Heart left ventricle (tissue), 13 donors: Measurements from ENCODE around the gene RNF208.

Source experiments
- CTCF ChIP-seq, 12 donors: fragments of 200-600 bp; sonication (generic) in 4 of 12; IDR thresholded peaks; one replicate each; pipeline versions ENCODE4 v1.5.0 to v1.8.0; 2018 to 2022; ENCODE audit warnings: antibody characterized with exemption in 12 of 12, mild to moderate bottlenecking in 5 of 12
- POLR2A ChIP-seq, 2 donors: fragments of 450-650 bp; IDR thresholded peaks; one replicate each; pipeline ENCODE4 v1.6.1; 2017; ENCODE audit warnings: antibody characterized with exemption in 2 of 2, mild to moderate bottlenecking in 2 of 2, moderate library complexity in 2 of 2
- donor health status: ischemic (EF 13 %, LVEDD 7.1; RV severe dilation, severe dysfunction).
- donor health status: DM: no; HTN: yes; CAD: no.
- donor health status: DM: no; HTN: no; CAD: no.
- donor health status: ischemic (EF 25% LVEDD 6.9; RV normal size, moderate dysfunction).
- donor health status: ischemic (EF 25% LVEDD 5.7; RV mildly dilated, moderate dysfunction).
- donor health status: ischemic (EF 35%, LVEDD 5.7; RV mildly dilated, moderate dysfunction).
- donor health status: nonischemic (EF 11% LVEDD 7.7; RV severe dilation, severe dysfunction).
- donor health status: DM: yes; HTN: yes; CAD: no.
- donor health status: PGD.
- donor health status: ischemic (EF 29% LVEDD 5.4; RV normal size, mild dysfunction).
- donor health status: nonischemic (EF 23%, LVEDD 6.1; RV moderate dilation, normal function).

GRCh38 chr9:137236936-137237421, 14.9 kb upstream of the RNF208 start:
- TF ChIP-seq POLR2A (IDR thresholded peaks at IDR 0.05) (no peak), CTCF (IDR thresholded peaks at IDR 0.05) (no peak)
